ENCODE data around the gene SPATS2.
"Not testable (repeated sequence)": the region's sequence is repeated elsewhere in the genome, so short reads cannot be mapped to it uniquely, and the experiment has no call there.

Gene SPATS2

GRCh38 chr12:49370539-49370938, 3.3 kb downstream of the SPATS2 start:
- Histone ChIP-seq H3F3A (ENCODE audit: insufficient read depth) (peaks cover 19% of the 10 kb centered on the region), H3K4me3 (ENCODE audit: insufficient read depth, low read length, poor library complexity, severe bottlenecking) (no peak overlapping the region), H3K9me3 (ENCODE audit: insufficient read depth, low read length) (no peaks in the 10 kb centered on the region), H3K36me3 (ENCODE audit: low read length) (no peaks in the 10 kb centered on the region), H3K4me2 (ENCODE audit: low read depth, low read length, poor library complexity, severe bottlenecking) (no peak overlapping the region), H2AFZ (ENCODE audit: low read depth, low read length, severe bottlenecking) (no peak overlapping the region), H3K79me2 (ENCODE audit: insufficient read depth, low read length) (peaks cover 77% of the 10 kb centered on the region), H3K27me3 (ENCODE audit: low read length) (no peaks in the 10 kb centered on the region), H3K9ac (ENCODE audit: low read length) (no peak overlapping the region), H3K27ac (ENCODE audit: low read depth, low read length) (no peak overlapping the region), H3K9me2 (replicated peaks; ENCODE audit: insufficient read depth, low read length) (no peaks in the 10 kb centered on the region), H4K20me1 (ENCODE audit: low read depth, low read length) (no peaks in the 10 kb centered on the region)
- TF ChIP-seq EZH2phosphoT487 (conservative IDR thresholded peaks at IDR 0.05; ENCODE audit: low read length), result no peak
- TF ChIP-seq CTCF (IDR thresholded peaks at IDR 0.05; ENCODE audit: insufficient read depth, low read length, poor library complexity, severe bottlenecking), result no peak

GRCh38 chr12:49375406-49375805, 8.1 kb downstream of the SPATS2 start:
- H3F3A ChIP-seq (ENCODE audit: insufficient read depth), result no peaks in the 10 kb centered on the region; the same call in 1 of the 2 replicates
- H3K4me2 ChIP-seq (ENCODE audit: low read depth, low read length, poor library complexity, severe bottlenecking), result no peak overlapping the region
- H3K9me3 ChIP-seq (ENCODE audit: insufficient read depth, low read length), result no peaks in the 10 kb centered on the region
- no peaks in the 10 kb centered on the region for H3K27me3 ChIP-seq (ENCODE audit: low read length)
- H3K27ac ChIP-seq (ENCODE audit: low read depth, low read length), result no peak overlapping the region
- no peaks in the 10 kb centered on the region for H3K36me3 ChIP-seq (ENCODE audit: low read length)
- TF ChIP-seq CTCF (IDR thresholded peaks at IDR 0.05; ENCODE audit: insufficient read depth, low read length, poor library complexity, severe bottlenecking) (no peak), EZH2phosphoT487 (conservative IDR thresholded peaks at IDR 0.05; ENCODE audit: low read length) (no peak)
- no peak overlapping the region for H3K9ac ChIP-seq (ENCODE audit: low read length)
- no peak overlapping the region for H3K4me3 ChIP-seq (ENCODE audit: insufficient read depth, low read length, poor library complexity, severe bottlenecking)
- no peaks in the 10 kb centered on the region for H3K9me2 ChIP-seq (replicated peaks; ENCODE audit: insufficient read depth, low read length)
- H4K20me1 ChIP-seq (ENCODE audit: low read depth, low read length), result 0 out of 2 replicates have a peak, but pooled peaks cover 3% of the 10 kb centered on the region
- H2AFZ ChIP-seq (ENCODE audit: low read depth, low read length, severe bottlenecking), result no peak overlapping the region
- H3K79me2 ChIP-seq (ENCODE audit: insufficient read depth, low read length), result peaks cover 74% of the 10 kb centered on the region

GRCh38 chr12:49377386-49377785, 10.1 kb downstream of the SPATS2 start:
- Histone ChIP-seq H3K27me3 (ENCODE audit: low read length) (no peaks in the 10 kb centered on the region), H3K9ac (ENCODE audit: low read length) (no peak overlapping the region), H3K36me3 (ENCODE audit: low read length) (no peaks in the 10 kb centered on the region), H3K4me3 (ENCODE audit: insufficient read depth, low read length, poor library complexity, severe bottlenecking) (no peak overlapping the region), H3K79me2 (ENCODE audit: insufficient read depth, low read length) (peaks cover 72% of the 10 kb centered on the region), H3K27ac (ENCODE audit: low read depth, low read length) (no peak overlapping the region), H3F3A (ENCODE audit: insufficient read depth) (no peaks in the 10 kb centered on the region), H2AFZ (ENCODE audit: low read depth, low read length, severe bottlenecking) (no peak overlapping the region), H3K9me2 (replicated peaks; ENCODE audit: insufficient read depth, low read length) (no peaks in the 10 kb centered on the region), H3K9me3 (ENCODE audit: insufficient read depth, low read length) (no peaks in the 10 kb centered on the region), H4K20me1 (ENCODE audit: low read depth, low read length) (0 out of 2 replicates have a peak, but pooled peaks cover 3% of the 10 kb centered on the region), H3K4me2 (ENCODE audit: low read depth, low read length, poor library complexity, severe bottlenecking) (no peak overlapping the region)
- TF ChIP-seq CTCF (IDR thresholded peaks at IDR 0.05; ENCODE audit: insufficient read depth, low read length, poor library complexity, severe bottlenecking) (no peak), EZH2phosphoT487 (conservative IDR thresholded peaks at IDR 0.05; ENCODE audit: low read length) (no peak)

- not testable (repeated sequence) for H3K9me3 ChIP-seq (ENCODE audit: insufficient read depth, low read length); H3K27me3 ChIP-seq (ENCODE audit: low read length); H3K9me2 ChIP-seq (replicated peaks; ENCODE audit: insufficient read depth, low read length); H3F3A ChIP-seq (ENCODE audit: insufficient read depth); H2AFZ ChIP-seq (ENCODE audit: low read depth, low read length, severe bottlenecking); H3K4me2 ChIP-seq (ENCODE audit: low read depth, low read length, poor library complexity, severe bottlenecking); H3K36me3 ChIP-seq (ENCODE audit: low read length); H3K4me3 ChIP-seq (ENCODE audit: insufficient read depth, low read length, poor library complexity, severe bottlenecking); H3K27ac ChIP-seq (ENCODE audit: low read depth, low read length); H4K20me1 ChIP-seq (ENCODE audit: low read depth, low read length); H3K9ac ChIP-seq (ENCODE audit: low read length)
- H3K79me2 ChIP-seq (ENCODE audit: insufficient read depth, low read length), result peaks cover 76% of the 10 kb centered on the region
Measured at GRCh38 chr12:49380184-49380583, 12.9 kb downstream of the SPATS2 start.

Data from SU-DHL-6 (cell line).